Common myeloid progenitor, CD34-positive (primary cell): ENCODE data around the gene KCNJ4.
A peak's percentile ranks its signal among the peaks of the same experiment; 100 is the strongest.
"Not testable (repeated sequence)": the region's sequence is repeated elsewhere in the genome, so short reads cannot be mapped to it uniquely, and the experiment has no call there.

Source experiments
- CTCF ChIA-PET: fragments of 350-600 bp; sonication (Branson Sonifier 250); formaldehyde crosslinking; loops from one replicate; lab custom pipeline; 2021; ENCODE audit warnings: antibody characterized with exemption; lab: Charles Lee
- POLR2A ChIA-PET: fragments of 350-600 bp; sonication (Branson Sonifier 250); formaldehyde crosslinking; loops from one replicate; lab custom pipeline; 2021; ENCODE audit warnings: antibody characterized with exemption; lab: Charles Lee
- DNase-seq, 3 donors: peaks; one replicate each; pipeline versions ENCODE4 v3.0.0 to v3.0.0-alpha.2; 2013
- H3K27ac ChIP-seq, 2 experiments: 1 replicate in 1 of 2; 2 replicates in 1 of 2; pipeline ENCODE4 v1.7.0; 2013; ENCODE audit warnings: inconsistent platforms in 2 of 2, low read length in 2 of 2, mild to moderate bottlenecking in 2 of 2, low read depth in 1 of 2, moderate library complexity in 1 of 2; ENCODE audit not compliant: severe bottlenecking in 2 of 2, insufficient read depth in 1 of 2, poor library complexity in 1 of 2
- H3K27me3 ChIP-seq, 5 experiments: replicated peaks in 2 of 5; 1 replicate in 3 of 5; 2 replicates in 2 of 5; pipeline versions ENCODE4 v1.6.1 to v1.7.0; 2013; ENCODE audit warnings: low read length in 4 of 5, mild to moderate bottlenecking in 2 of 5, moderate library complexity in 2 of 5, inconsistent platforms in 1 of 5; ENCODE audit not compliant: insufficient read depth in 5 of 5, control insufficient read depth in 4 of 5
- H3K36me3 ChIP-seq, 4 experiments: 1 replicate in 2 of 4; 2 replicates in 2 of 4; pipeline versions ENCODE4 v1.6.1 to v1.7.0; 2013; ENCODE audit warnings: low read length in 3 of 4, control low read depth in 1 of 4, mild to moderate bottlenecking in 1 of 4; ENCODE audit not compliant: control insufficient read depth in 4 of 4, insufficient read depth in 4 of 4
- H3K4me1 ChIP-seq, 4 experiments: 1 replicate in 3 of 4; 2 replicates in 1 of 4; pipeline versions ENCODE4 v1.6.1 to v1.7.1; 2013; ENCODE audit warnings: low read length in 3 of 4, mild to moderate bottlenecking in 3 of 4, control low read depth in 1 of 4, inconsistent platforms in 1 of 4, moderate library complexity in 1 of 4; ENCODE audit not compliant: control insufficient read depth in 4 of 4, insufficient read depth in 4 of 4; ENCODE audit errors: control extremely low read depth in 1 of 4
- H3K4me3 ChIP-seq, 7 experiments: 1 replicate in 4 of 7; 2 replicates in 3 of 7; pipeline versions ENCODE4 v1.5.1 to v1.7.0; 2013; ENCODE audit warnings: mild to moderate bottlenecking in 7 of 7, low read length in 6 of 7, moderate library complexity in 6 of 7, inconsistent platforms in 2 of 7, low read depth in 2 of 7, control low read depth in 1 of 7; ENCODE audit not compliant: insufficient read depth in 4 of 7, control insufficient read depth in 1 of 7; ENCODE audit errors: extremely low read depth in 1 of 7
- H3K9me3 ChIP-seq, 5 experiments: 1 replicate in 4 of 5; 2 replicates in 1 of 5; pipeline versions ENCODE4 v1.6.1 to v1.7.1; 2013; ENCODE audit warnings: low read length in 4 of 5, mild to moderate bottlenecking in 2 of 5, inconsistent platforms in 1 of 5, low read depth in 1 of 5, moderate library complexity in 1 of 5; ENCODE audit not compliant: control insufficient read depth in 4 of 5, insufficient read depth in 2 of 5; ENCODE audit errors: control extremely low read depth in 1 of 5
- WGBS: methylation state at CpG from one replicate; pipeline ENCODE4 v1.1.5; 2013; ENCODE audit not compliant: insufficient coverage; 5-methylcytosine and 5-hydroxymethylcytosine counted together

Gene KCNJ4

GRCh38 chr22:38398609-38399461, 56.2 kb downstream of the KCNJ4 start:
- POLR2A ChIA-PET, result interaction anchor here (0.7 kb wide), 1 partner anchor 64 kb away, joined by 3 read pairs; no protein-coding TSS in a partner anchor

GRCh38 chr22:38398181-38398608, 56.8 kb downstream of the KCNJ4 start:
- H3K36me3 ChIP-seq, CTCF ChIA-PET, H3K9me3 ChIP-seq, POLR2A ChIA-PET, H3K27me3 ChIP-seq: not testable (repeated sequence)
- Histone ChIP-seq H3K27ac (peak overlapping the region in 1 of 2 experiments; percentile 81), H3K4me1 (peaks cover 7 to 34% (median 23%) of the 10 kb centered on the region in 4 experiments), H3K4me3 (peak overlapping the region; percentile 74 to 88 (median 79))
- WGBS, result 1% methylated on average over 19 of the region's 48 CpGs
- peak in 2 of 3 donors; percentile 39 to 56 for DNase-seq

More at GRCh38 chr22:38398609-38399461, 56.2 kb downstream of the KCNJ4 start:
- Histone ChIP-seq H3K4me1 (peaks cover 7 to 30% (median 20%) of the 10 kb centered on the region in 4 experiments), H3K36me3 (no peaks in the 10 kb centered on the region), H3K9me3 (no peaks in the 10 kb centered on the region), H3K4me3 (peak overlapping the region; percentile 35 to 88 (median 79)), H3K27me3 (no peaks in the 10 kb centered on the region), H3K27ac (peak overlapping the region in 1 of 2 experiments; percentile 58)
- WGBS, result 0% methylated on average over 30 of the region's 102 CpGs
- peak; percentile 67 to 86 (median 81) for DNase-seq
- CTCF ChIA-PET, result no interaction called here

- Histone ChIP-seq H3K9me3 (no peaks in the 10 kb centered on the region), H3K4me3 (peak overlapping the region; percentile 74 to 88 (median 79)), H3K36me3 (no peaks in the 10 kb centered on the region), H3K27ac (peak overlapping the region in 1 of 2 experiments; percentile 81), H3K4me1 (peaks cover 7 to 40% (median 26%) of the 10 kb centered on the region in 4 experiments), H3K27me3 (no peaks in the 10 kb centered on the region)
- peak; percentile 50 to 75 (median 71) for DNase-seq
- ChIA-PET CTCF (interaction anchor here (0.6 kb wide), 1 partner anchor 174 kb away, joined by 3 read pairs; no protein-coding TSS in a partner anchor), POLR2A (no interaction called here)
- 0% methylated on average over 35 of the region's 60 CpGs for WGBS
These were observed 57.6 kb downstream of the KCNJ4 start for GRCh38 chr22:38397189-38398085.

DNA sequence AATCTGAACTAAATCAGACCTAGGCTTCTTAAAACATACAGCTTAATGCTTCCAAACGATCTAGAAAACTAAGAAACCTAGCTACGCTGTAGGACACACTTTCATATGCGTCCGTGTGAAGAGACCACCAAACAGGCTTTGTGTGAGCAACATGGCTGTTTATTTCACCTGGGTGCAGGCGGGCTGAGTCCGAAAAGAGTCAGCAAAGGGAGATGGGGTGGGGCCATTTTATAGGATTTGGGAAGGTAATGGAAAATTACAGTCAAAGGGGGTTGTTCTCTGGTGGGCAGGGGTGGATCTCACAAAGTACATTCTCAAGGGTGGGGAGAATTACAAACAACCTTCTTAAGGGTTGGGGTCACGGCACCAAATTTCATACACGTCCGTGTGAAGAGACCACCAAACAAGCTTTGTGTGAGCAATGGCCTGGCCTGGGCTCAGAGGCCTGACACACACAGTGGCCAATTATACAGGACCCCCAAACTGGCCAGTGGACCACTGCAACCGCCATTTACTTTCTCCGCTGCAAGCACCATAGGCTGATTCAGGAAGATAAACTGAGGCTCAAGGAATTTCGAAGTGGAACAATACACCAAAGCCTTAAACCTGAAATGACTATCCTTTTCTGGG, 58.4 kb downstream of the KCNJ4 start:
- POLR2A ChIA-PET, CTCF ChIA-PET: not testable (repeated sequence)
- H3K27ac ChIP-seq, result peak overlapping the region in 1 of 2 experiments; percentile 81

GRCh38 chr22:38395944-38396343, 59.1 kb downstream of the KCNJ4 start:
- H3K27me3 ChIP-seq, DNase-seq, H3K9me3 ChIP-seq, POLR2A ChIA-PET, CTCF ChIA-PET, H3K36me3 ChIP-seq: not testable (repeated sequence)
- H3K4me1 ChIP-seq, result peaks cover 7 to 40% (median 26%) of the 10 kb centered on the region in 4 experiments
- H3K27ac ChIP-seq, result peak overlapping the region in 1 of 2 experiments; percentile 78
- H3K4me3 ChIP-seq, result peak overlapping the region in 4 of 7 experiments; percentile 19 to 60 (median 56)

More for the DNA sequence above, 58.4 kb downstream of the KCNJ4 start:
- DNase-seq, H3K27me3 ChIP-seq, H3K9me3 ChIP-seq, H3K36me3 ChIP-seq: not testable (repeated sequence)
- Histone ChIP-seq H3K4me3 (peak overlapping the region in 6 of 7 experiments; percentile 74 to 88 (median 80)), H3K4me1 (peaks cover 7 to 40% (median 26%) of the 10 kb centered on the region in 4 experiments)
- 73% methylated on average over 6 of the region's 12 CpGs for WGBS

- H3K9me3 ChIP-seq, CTCF ChIA-PET, H3K27me3 ChIP-seq, H3K36me3 ChIP-seq, POLR2A ChIA-PET: not testable (repeated sequence)
- Histone ChIP-seq H3K4me3 (peak overlapping the region in 5 of 7 experiments; percentile 39 to 60 (median 56)), H3K4me1 (peaks cover 7 to 44% (median 26%) of the 10 kb centered on the region in 4 experiments), H3K27ac (peak overlapping the region; percentile 61 to 78)
- DNase-seq, result peak in 2 of 3 donors; percentile 23 to 31
- WGBS, result no CpG with 5 or more reads among the region's 6 CpGs
These were observed 59.9 kb downstream of the KCNJ4 start for GRCh38 chr22:38394929-38395624.
